ENCODE results near the gene TMTC4. TPM values are rescaled to one million over a fixed set of nuclear protein-coding genes. Genes with fewer than 3 reads are reported as not detected.
"Not testable (repeated sequence)": the region's sequence is repeated elsewhere in the genome, so short reads cannot be mapped to it uniquely, and the experiment has no call there.

Gene TMTC4
- polyA plus RNA-seq, 5 donors: 22.7 to 28.0 (median 24.9) TPM

GRCh38 chr13:100589178-100589725 lies 85.3 kb downstream of the TMTC4 start:
- no peak for DNase-seq

GRCh38 chr13:100588331-100589177 lies 86.0 kb downstream of the TMTC4 start, which contains the start of gene GGACT:
Gene GGACT (minus strand): TSS chr13:100588789. CDS start chr13:100532591, 56,198 bp downstream.
- DNase-seq: peak; percentile 48 to 52

GRCh38 chr13:100584896-100585295 lies 89.7 kb downstream of the TMTC4 start:
- DNase-seq: no peak

- DNase-seq: no peak
Observed at GRCh38 chr13:100581504-100581903, 93.1 kb downstream of the TMTC4 start.

GRCh38 chr13:100581030-100581429 lies 93.6 kb downstream of the TMTC4 start:
- DNase-seq: no peak

GRCh38 chr13:100580045-100580444 lies 94.5 kb downstream of the TMTC4 start:
- no peak for DNase-seq

GRCh38 chr13:100577239-100577638 lies 97.4 kb downstream of the TMTC4 start:
- not testable (repeated sequence) for DNase-seq

- peak; percentile 12 to 17 for DNase-seq
Observed at GRCh38 chr13:100573121-100573520, 101.5 kb downstream of the TMTC4 start.

GRCh38 chr13:100566543-100566942 lies 108.1 kb downstream of the TMTC4 start:
- DNase-seq: no peak

GRCh38 chr13:100565286-100565685 lies 109.3 kb downstream of the TMTC4 start:
- DNase-seq: no peak

GRCh38 chr13:100564444-100565223 lies 110.0 kb downstream of the TMTC4 start:
- no peak for DNase-seq

- no peak for DNase-seq
Observed at GRCh38 chr13:100563779-100564178, 110.8 kb downstream of the TMTC4 start.

- no peak for DNase-seq
Observed at GRCh38 chr13:100561599-100562204, 112.9 kb downstream of the TMTC4 start.

- no peak for DNase-seq
Observed at GRCh38 chr13:100561158-100561499, 113.5 kb downstream of the TMTC4 start.

- no peak for DNase-seq
Observed at GRCh38 chr13:100560498-100561157, 114.0 kb downstream of the TMTC4 start.

- DNase-seq: no peak
Observed at GRCh38 chr13:100559886-100560285, 114.7 kb downstream of the TMTC4 start.

Other genes starting within 250 kb of the TMTC4 start
- gene GGACT, start 86.0 kb downstream of the TMTC4 start, polyA plus RNA-seq (ENCODE audit: insufficient read depth in 1 of 5, insufficient read length in 5 of 5, low replicate concordance in 1 of 5): 1 to 10 TPM; 3.5 to 4.5 (median 4.4) TPM

Measured in right lung (tissue), 5 donors.